ENCODE measurements around the gene CLEC16A. TPM values are rescaled to one million over a fixed set of nuclear protein-coding genes. Genes with fewer than 3 reads are reported as not detected.

Gene CLEC16A
- total and polyA plus RNA-seq, 8 donors = 17.6 to 38.6 (median 21.6) TPM

- Histone ChIP-seq H3K4me1 (peaks cover 0 to 15% of the 10 kb centered on the region in 2 donors), H3K27ac (no peak overlapping the region), H3K36me3 (peaks cover 0 to 49% of the 10 kb centered on the region in 2 donors), H3K9me3 (no peaks in the 10 kb centered on the region), H3K4me3 (no peak overlapping the region), H3K27me3 (no peaks in the 10 kb centered on the region)
- intact Hi-C loops (cut with DNase I) = no loop called here
- no peak for DNase-seq
- no peak for ATAC-seq
- no peak for TF ChIP-seq CTCF (IDR thresholded peaks at IDR 0.05)
Measured at GRCh38 chr16:11020388-11020787, 76.0 kb downstream of the CLEC16A start.

- DNase-seq (peak in 1 of 4 donors; percentile 23), ATAC-seq (no peak)
- no peak overlapping the region for H3K27ac ChIP-seq
- intact Hi-C loops (cut with DNase I) = no loop called here
- H3K4me1 ChIP-seq = peaks cover 0 to 15% of the 10 kb centered on the region in 2 donors
- H3K4me3 ChIP-seq = no peak overlapping the region
- H3K9me3 ChIP-seq = peaks cover 0 to 4% of the 10 kb centered on the region in 2 donors
- TF ChIP-seq CTCF (IDR thresholded peaks at IDR 0.05) = no peak
- peaks cover 0 to 55% of the 10 kb centered on the region in 2 donors for H3K36me3 ChIP-seq
- H3K27me3 ChIP-seq = no peaks in the 10 kb centered on the region
Measured at GRCh38 chr16:11020792-11021551, 76.6 kb downstream of the CLEC16A start.

- peaks cover 0 to 65% of the 10 kb centered on the region in 2 donors for H3K36me3 ChIP-seq
- H3K27ac ChIP-seq = no peak overlapping the region
- no peaks in the 10 kb centered on the region for H3K27me3 ChIP-seq
- intact Hi-C loops (cut with DNase I) = no loop called here
- H3K9me3 ChIP-seq = peaks cover 0 to 13% of the 10 kb centered on the region in 2 donors
- DNase-seq = no peak
- ATAC-seq = no peak
- no peak overlapping the region for H3K4me3 ChIP-seq
- TF ChIP-seq CTCF (IDR thresholded peaks at IDR 0.05) = no peak
- H3K4me1 ChIP-seq = peaks cover 0 to 7% of the 10 kb centered on the region in 2 donors
Measured at GRCh38 chr16:11022002-11022401, 77.6 kb downstream of the CLEC16A start.

- no peak for ATAC-seq
- DNase-seq = no peak
- Histone ChIP-seq H3K9me3 (peaks cover 0 to 20% of the 10 kb centered on the region in 2 donors), H3K27me3 (no peaks in the 10 kb centered on the region), H3K27ac (no peak overlapping the region), H3K4me1 (no peaks in the 10 kb centered on the region), H3K36me3 (peaks cover 0 to 80% of the 10 kb centered on the region in 2 donors), H3K4me3 (no peak overlapping the region)
- intact Hi-C loops (cut with DNase I) = no loop called here
- TF ChIP-seq CTCF (IDR thresholded peaks at IDR 0.05) = no peak
Measured at GRCh38 chr16:11023262-11024039, 79.1 kb downstream of the CLEC16A start.
